ENCODE measurements around the gene ZNF467. TPM values are rescaled to one million over a fixed set of nuclear protein-coding genes. Genes with fewer than 3 reads are reported as not detected.
A peak's percentile ranks its signal among the peaks of the same experiment; 100 is the strongest.

ZNF467 gene, protein sequence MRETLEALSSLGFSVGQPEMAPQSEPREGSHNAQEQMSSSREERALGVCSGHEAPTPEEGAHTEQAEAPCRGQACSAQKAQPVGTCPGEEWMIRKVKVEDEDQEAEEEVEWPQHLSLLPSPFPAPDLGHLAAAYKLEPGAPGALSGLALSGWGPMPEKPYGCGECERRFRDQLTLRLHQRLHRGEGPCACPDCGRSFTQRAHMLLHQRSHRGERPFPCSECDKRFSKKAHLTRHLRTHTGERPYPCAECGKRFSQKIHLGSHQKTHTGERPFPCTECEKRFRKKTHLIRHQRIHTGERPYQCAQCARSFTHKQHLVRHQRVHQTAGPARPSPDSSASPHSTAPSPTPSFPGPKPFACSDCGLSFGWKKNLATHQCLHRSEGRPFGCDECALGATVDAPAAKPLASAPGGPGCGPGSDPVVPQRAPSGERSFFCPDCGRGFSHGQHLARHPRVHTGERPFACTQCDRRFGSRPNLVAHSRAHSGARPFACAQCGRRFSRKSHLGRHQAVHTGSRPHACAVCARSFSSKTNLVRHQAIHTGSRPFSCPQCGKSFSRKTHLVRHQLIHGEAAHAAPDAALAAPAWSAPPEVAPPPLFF
- total RNA-seq = 4.5 and 8.0 TPM in 2 replicates

DNA sequence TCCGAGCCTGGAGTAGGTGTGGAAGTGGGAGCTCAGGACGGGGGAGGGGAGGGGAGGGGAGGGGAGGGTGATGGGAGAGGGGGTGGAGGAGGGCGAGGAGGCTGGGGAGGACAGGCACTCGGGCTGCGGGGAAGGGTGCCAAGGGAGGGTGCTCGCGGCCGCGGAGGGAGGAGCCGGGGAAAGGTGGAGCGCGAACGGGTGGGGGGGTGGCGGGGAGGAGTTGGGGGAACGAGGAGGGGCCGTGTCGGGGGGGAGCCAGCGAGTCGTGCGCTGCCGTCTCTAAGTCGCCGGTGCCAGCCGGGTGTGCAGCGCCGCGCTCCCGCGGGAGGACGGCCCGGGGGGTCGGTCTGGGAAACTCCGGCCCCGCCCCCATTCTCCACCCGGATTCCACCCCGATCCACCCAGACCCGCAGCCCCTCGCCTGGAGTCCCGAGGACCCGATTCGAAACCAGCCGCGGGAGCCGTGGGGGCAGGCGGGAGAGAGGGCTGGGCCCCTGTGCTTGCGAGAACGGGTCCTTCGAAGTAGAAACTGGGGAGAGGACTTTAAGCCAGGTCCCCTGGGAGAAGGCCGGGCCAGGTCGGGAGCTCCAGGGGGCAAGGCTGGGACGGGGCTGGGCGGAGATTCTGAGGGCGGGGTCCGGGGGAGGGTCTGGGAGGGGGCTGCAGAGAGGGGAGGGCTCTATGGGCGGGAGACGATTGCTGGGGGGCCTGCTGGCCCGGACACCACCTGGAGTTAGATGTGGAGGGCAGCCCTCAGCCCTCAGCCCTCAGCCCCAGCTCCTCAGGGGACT lies at the start of gene ZNF467:
TSS of gene ZNF467 (minus strand) at position 143 of the 791 bp plus-strand sequence. CDS start 2,556 bp downstream, outside the sequence.
- peak in 1 of 2 donors; percentile 39 for DNase-seq (ENCODE audit: low read depth in 2 of 2)

DNA sequence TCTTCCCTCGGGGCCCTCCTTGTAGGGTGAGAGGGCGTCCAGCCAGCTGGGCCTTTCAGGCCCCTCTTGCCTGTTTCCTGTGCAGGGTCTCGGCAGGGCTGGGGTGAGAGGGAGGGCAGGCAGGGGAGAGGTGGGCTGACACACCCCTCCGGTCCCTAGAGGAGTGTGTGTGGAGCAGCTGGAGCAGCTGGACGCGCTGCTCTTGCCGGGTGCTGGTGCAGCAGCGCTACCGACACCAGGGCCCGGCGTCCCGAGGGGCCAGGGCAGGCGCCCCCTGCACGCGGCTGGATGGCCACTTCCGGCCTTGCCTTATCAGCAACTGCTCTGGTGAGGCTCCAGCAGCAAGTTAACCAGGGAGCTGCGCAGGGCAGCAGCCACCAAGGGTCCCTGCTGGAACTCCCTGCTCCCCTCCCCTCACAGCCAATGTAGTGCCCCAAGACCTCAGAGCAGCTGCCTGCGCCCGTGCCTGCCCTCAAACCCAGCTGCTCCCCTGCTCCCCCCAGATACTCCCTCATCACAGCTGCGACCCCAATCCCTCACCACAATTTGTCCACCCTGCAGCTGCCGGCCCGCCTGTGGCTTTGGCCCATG lies 49.1 kb upstream of the ZNF467 start:
- no peak for DNase-seq (ENCODE audit: low read depth in 2 of 2)

DNA sequence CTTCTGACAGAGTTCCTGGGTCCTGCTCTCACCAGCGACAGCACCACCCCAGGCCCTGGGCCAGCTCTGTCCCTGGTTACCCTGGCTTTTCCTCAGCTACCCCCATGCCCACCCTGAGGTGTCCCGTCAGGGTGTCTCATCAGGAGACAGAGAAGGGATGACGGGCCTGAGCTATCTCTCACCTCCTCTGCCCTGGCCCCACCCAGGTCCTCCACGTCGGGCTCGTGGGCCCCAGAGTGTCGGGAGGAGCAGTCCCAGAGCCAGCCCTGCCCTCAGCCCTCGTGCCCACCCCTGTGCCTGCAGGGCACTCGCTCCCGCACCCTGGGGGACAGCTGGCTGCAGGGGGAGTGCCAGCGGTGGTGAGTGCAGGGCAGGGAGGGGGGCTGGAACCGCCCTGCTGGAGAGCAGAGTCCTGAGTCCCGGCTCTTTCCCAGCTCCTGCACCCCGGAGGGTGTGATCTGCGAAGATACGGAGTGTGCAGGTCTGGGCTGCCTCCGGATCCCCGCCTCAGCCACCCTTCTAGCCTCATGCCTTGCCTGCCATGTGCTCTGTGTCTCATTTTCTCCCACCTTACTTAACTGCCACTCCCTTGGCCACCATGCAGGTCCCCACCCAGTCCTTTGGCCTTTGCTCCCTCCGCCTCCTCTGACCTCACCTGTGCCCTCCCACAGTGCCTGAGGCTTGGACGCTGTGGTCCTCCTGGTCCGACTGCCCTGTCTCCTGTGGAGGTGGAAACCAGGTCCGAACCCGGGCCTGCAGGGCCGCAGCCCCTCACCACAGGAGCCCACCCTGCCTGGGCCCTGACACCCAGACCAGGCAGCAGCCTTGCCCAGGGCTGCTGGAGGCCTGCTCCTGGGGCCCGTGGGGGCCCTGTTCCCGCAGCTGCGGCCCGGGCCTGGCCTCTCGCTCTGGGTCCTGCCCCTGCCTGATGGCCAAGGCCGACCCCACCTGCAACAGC lies 48.1 kb upstream of the ZNF467 start:
- no peak for DNase-seq (ENCODE audit: low read depth in 2 of 2)

DNA sequence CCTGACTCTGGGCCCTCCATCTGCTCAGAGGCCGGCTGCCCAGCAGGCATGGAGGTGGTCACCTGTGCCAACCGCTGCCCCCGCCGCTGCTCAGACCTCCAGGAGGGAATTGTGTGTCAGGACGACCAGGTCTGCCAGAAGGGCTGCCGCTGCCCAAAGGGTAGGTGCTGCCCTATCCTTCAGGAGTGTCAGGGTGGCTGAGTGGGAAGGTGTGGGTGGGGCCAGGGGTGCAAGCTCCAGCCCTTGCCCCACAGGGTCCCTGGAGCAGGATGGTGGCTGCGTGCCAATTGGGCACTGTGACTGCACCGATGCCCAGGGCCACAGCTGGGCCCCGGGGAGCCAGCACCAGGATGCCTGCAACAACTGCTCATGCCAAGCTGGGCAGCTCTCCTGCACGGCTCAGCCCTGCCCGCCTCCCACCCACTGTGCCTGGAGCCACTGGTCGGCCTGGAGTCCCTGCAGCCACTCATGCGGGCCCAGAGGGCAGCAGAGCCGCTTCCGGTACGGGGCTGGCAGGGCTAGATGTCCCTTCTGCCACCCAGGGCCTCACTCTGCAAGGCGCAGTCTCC lies 47.3 kb upstream of the ZNF467 start:
- DNase-seq (ENCODE audit: low read depth in 2 of 2) = no peak

DNA sequence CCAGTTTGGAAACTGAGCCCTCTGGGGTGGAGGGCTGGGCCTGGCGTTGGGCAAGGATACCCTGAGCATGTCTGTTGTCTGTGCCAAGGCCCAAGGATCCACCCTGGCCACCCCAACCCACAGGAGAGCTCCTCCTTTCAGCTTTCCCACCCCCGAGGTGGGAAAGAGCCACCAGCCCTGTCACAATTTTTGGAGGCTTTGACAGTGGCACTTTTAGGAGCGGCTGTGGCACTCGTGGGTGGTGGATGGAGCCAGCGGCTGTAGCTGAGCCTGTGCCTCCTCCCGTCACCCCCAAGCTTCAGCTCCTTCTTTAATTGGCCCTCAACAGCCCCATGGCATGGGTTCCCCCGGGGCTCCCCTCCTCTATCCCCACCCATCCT lies 46.6 kb upstream of the ZNF467 start:
- DNase-seq (ENCODE audit: low read depth in 2 of 2) = no peak

DNA sequence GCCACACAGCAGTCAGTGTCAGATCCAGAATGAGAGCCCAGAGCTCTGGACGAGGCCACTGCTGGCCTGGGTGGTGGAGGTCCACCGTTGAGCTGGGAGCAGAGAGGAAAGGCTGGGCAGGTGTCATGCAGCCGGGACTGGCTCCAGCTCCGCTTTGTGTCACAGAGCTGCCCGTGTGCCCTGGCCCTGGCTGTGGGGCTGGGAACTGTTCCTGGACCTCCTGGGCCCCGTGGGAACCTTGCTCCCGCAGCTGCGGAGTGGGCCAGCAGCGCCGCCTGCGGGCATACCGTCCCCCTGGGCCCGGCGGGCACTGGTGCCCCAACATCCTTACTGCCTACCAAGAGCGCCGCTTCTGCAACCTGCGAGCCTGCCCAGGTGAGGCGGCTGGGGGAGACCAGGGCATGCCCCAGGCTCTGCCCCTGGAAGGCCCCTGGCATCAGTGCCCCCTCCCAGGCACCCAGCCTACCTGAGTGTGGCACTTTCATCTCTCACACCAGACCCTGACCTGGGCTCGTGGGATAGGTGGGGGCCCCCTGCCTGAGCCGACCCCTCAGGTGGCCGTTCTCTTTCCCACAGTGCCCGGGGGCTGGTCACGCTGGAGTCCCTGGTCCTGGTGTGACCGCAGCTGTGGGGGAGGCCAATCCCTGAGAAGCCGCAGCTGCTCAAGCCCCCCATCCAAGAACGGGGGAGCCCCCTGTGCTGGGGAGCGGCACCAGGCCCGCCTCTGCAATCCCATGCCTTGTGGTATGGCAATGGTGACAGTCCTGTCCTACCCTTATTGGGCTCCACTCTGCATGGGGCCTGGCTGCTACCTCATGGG lies 46.0 kb upstream of the ZNF467 start:
- no peak for DNase-seq (ENCODE audit: low read depth in 2 of 2)

DNA sequence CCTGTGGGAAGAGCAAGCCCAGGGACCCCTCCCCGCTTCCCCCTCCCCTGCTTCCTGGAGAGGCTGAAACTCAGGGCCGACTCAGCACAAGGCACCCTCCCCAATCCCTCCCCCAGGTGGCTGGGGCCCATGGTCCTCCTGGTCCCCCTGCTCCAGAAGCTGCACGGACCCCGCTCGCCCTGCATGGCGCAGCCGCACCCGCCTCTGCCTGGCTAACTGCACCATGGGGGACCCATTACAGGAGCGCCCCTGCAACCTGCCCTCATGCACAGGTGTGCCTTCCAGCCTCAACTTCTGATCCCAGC lies 45.1 kb upstream of the ZNF467 start:
- no peak for DNase-seq (ENCODE audit: low read depth in 2 of 2)

DNA sequence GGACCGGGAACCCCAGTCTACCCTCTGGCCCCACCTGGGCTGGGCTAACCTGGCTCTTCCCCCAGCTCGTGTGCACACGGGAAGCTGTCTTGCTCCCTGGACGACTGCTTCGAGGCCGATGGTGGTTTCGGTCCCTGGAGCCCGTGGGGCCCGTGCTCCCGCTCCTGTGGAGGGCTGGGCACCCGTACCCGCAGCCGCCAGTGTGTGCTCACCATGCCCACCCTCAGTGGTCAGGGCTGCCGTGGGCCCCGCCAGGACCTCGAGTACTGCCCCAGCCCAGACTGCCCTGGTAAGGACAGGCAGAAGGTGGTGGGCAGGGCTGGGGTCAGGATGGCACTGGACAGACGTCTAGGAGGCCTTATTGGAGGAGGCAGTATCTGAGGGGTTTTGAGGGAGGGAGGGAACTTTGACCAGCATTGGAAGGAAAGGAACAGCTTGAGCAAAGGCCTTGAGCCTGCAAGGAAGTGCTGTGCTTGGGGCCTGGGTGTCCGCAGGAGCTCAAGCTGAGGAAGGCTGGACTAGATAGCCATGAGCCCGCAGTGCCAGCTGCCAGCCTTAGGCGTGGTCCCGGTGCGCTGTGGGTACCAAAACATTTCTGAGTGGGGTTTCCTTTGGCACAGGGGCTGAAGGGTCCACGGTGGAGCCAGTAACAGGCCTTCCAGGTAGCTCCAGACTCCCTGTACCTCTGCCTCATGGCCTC lies 44.6 kb upstream of the ZNF467 start:
- no peak for DNase-seq (ENCODE audit: low read depth in 2 of 2)

DNA sequence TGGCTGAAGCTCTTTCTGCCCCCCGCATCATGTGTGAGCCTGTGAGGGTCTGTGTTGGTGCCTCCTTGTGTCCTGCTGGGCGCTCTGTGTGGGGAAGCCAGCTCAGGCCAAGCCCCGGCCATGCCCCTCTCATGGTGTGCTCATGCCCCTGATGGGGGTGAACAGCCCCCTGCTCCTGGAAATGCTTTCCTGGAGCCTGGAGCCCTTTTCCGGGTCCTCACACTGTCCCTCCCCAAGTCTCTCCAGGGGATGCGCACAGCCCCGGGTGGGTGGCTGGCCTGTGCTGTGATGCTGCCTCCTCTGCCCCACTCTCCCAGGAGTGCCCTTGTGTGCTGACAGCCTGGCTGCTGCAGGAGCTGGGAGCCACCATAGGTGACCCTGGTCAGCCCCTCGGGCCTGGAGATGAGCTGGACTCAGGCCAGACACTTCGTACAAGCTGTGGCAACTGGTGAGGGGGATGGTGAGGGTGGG lies 43.9 kb upstream of the ZNF467 start:
- no peak for DNase-seq (ENCODE audit: low read depth in 2 of 2)

DNA sequence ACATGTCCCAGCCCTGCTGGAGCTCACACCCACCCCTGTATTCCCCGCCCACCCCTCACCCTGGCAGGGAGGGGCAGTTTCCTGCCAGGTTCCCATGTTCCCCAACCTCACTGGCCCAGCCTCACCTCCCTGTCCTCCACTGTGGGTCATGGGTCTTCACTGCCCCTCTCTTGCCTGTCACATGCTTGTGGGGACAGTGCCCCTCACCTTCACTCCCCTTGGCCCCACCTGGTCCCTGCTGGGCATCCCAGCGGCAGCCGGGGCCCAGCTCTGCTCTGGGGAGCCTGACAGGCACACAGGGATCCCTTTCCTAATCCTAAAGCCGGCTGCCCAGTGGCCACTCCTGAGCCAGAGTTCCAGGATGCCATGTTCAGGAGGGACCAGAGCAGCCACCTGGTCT lies 43.4 kb upstream of the ZNF467 start:
- no peak for DNase-seq (ENCODE audit: low read depth in 2 of 2)

DNA sequence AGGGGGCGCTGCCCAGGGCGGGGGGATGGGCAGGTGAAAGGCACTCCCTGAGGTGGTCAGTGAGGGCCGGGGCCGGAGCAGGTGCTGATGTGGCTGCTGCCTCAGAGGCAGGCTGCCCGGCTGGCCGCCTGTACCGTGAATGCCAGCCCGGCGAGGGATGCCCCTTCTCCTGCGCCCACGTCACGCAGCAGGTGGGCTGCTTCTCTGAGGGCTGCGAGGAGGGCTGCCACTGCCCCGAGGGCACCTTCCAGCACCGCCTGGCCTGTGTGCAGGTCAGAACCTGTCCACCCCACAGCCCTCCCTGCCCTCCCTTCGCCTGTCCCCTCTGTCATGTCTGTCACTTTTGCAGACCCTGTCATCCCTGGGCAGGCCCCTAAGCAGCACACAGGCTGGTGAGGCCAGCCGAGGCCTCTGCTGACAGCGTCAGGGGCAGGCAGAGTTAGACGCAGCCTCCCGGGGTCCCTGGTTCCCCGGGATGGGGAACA lies 42.9 kb upstream of the ZNF467 start:
- no peak for DNase-seq (ENCODE audit: low read depth in 2 of 2)

DNA sequence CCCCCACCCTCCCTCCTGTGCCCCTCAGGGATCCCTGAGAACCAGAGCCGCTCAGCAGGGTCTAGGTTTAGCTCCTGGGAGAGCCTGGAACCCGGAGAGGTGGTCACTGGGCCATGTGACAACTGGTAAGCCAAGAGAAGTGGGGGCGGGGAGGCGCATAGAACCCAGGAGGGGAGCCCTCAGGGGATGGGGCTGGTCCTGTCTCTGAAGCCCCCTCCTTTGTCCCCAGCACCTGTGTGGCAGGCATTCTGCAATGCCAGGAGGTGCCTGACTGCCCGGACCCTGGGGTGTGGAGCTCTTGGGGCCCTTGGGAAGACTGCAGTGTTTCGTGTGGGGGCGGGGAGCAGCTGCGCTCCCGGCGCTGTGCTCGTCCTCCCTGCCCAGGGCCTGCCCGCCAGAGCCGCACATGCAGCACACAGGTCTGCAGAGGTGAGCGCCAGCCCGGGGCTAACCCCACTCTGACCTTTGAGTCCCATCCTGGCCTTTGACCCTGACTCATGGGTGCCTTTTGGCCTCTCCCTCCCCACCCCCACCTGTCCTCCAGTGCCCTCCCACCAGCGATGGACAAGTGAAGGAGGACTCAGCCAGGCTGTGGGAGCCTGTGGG lies 42.4 kb upstream of the ZNF467 start:
- no peak for DNase-seq (ENCODE audit: low read depth in 2 of 2)

DNA sequence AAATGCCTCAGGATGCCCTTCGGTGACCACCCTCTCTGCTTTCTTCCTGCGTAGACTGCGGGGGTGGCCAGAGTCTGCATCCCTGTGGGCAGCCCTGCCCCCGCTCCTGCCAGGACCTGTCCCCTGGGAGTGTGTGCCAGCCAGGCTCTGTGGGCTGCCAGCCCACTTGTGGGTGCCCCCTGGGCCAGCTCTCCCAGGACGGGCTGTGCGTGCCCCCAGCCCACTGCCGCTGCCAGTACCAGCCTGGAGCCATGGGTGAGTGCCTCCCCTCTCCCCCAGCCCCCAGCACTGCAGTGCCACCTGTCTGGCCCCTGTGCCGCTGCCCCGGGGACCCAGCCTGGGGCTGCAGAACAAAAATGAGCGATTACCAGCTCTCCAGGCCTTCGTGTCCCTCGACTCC lies 41.7 kb upstream of the ZNF467 start:
- DNase-seq (ENCODE audit: low read depth in 2 of 2) = no peak

DNA sequence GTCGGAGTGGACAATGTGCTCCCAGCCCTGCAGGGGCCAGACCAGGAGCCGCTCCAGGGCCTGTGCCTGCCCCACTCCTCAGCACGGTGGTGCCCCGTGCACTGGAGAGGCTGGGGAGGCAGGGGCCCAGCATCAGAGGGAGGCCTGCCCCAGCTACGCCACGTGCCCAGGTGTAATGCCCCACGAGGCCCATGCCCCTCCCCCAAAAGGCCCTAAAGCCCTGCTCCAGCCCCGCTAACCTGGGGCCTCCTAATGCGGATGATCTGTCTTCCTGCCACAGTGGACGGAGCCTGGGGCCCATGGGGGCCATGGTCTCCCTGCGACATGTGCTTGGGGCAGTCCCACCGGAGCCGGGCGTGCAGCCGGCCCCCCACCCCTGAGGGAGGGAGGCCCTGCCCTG lies 41.1 kb upstream of the ZNF467 start:
- DNase-seq (ENCODE audit: low read depth in 2 of 2) = no peak

DNA sequence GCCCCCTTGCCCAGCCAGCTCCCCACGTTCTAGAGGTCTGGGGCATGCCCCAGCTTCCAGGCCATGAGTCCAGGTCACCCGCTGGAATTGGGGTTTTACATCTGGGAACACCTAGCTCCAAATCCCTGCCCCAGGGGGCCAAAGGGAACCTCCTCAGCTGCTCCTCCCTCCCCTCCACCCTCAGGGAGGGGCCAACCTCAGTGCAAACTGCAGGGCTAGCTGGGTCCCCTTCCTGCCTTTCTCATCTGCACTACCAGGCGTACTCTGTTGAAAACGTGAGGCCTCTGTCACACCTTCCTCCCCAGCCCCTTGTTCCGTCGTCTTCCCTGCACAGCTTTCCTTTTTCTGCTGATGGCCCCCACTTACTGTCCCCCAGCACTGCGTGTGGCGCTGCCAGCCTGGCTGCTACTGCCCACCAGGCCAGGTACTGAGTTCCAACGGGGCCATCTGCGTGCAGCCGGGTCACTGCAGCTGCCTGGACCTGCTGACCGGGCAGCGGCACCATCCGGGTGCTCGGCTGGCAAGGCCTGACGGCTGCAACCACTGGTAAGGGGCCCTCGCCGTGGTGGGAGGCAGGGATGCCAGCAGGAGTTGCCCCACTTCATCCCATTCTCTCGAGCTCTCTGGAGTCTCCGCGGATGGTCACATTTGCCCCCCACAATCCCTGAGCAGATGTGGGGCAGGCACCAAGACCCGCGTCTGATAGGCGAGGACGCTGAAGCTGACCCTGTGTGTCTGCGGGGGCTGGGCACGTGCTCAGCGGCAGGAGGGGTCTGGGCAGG lies 40.1 kb upstream of the ZNF467 start:
- no peak for DNase-seq (ENCODE audit: low read depth in 2 of 2)

DNA sequence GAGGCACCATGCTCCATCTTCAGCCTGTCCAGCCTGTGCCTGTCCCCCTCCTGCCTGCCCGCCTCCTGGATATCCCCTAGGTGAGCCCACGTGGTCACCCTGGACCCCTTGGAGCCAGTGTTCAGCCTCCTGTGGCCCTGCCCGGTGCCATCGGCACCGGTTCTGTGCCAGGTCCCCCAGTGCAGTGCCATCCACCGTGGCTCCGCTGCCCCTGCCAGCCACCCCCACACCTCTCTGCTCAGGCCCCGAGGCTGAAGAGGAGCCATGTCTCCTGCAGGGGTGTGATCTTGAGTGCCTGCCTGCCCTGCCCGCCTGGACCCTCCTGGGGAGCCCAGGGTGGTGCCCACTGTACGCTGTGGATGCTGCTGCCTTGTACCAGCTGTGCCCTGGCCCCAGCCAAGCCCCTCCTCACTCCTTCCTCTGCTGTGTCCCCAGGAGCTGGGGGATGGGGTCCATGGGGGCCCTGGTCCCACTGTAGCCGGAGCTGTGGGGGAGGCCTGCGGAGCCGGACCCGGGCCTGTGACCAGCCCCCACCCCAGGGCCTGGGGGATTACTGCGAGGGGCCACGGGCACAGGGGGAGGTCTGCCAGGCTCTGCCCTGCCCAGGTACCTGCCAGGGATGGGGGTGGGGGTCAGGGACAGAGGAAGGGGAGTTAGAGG lies 38.6 kb upstream of the ZNF467 start:
- no peak for DNase-seq (ENCODE audit: low read depth in 2 of 2)

DNA sequence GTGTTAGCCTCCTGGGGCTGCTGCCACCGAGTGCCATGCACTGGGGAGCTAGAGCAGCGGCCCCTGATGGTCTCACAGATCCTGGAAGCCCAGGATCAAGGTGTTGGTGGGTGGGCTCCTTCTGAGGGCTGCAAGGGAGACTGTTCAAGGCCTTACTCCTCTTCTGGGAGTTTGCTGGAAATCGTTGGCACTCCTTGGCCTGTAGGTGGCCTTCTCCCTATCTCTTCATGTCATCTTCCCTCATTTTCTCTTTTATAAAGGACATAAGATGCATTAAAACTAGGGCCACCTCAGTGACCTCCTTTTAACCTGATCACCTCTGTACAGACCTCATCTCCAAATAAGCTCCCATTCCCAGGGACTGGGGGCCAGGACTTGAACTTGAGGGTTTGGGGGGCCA lies 37.8 kb upstream of the ZNF467 start:
- no peak for DNase-seq (ENCODE audit: low read depth in 2 of 2)
